GM19397 (cell line): Measurements from ENCODE around the gene PPP6C.
"Not testable (repeated sequence)": the region's sequence is repeated elsewhere in the genome, so short reads cannot be mapped to it uniquely, and the experiment has no call there.

Source experiments
- ATAC-seq: cut with Tn5 transposase; IDR thresholded peaks from one replicate; pipeline ENCODE4 v1.9.1; 2021; ENCODE audit warnings: mild to moderate bottlenecking, moderate library complexity; ENCODE audit not compliant: unreplicated experiment

The PPP6C gene

DNA sequence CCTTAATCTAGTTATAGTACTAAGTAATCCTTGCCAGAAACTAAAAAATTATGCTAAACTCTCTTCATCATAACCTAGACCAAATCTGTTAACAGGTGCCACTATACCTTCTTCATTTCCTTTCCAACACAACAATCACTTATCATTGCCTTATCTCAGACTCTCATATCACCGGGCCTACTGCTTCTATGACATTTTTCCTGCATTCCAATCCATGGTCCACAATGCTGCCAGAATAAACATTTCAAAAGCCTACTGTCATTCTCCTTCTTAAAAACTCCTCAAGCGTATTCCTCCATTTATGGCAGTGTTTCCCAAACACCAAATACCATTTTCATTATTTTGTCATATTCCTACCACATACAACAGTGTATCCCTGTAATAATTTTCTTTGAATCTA, 6.5 kb downstream of the PPP6C start:
- no peak for ATAC-seq

GRCh38 chr9:125181756-125182155, 7.8 kb downstream of the PPP6C start:
- not testable (repeated sequence) for ATAC-seq

DNA sequence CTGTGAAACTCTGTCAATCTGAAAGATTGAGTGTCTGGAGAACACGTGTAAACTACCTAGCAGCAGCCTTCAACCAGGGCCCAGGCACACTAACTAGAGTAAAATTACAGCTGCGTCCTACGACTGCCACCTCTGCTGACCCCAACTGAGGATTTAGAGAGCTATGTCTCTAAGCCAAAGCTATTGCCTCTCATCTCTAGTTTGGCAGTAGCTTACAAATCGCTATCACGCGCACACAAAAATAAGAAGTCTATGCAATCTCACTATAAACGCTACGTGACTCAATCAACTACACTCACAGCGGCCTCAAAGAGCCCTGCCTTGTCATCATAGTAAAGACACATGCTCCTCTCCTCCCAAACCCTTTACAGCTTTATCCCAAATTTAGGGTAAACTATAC, 8.7 kb downstream of the PPP6C start:
- ATAC-seq, result no peak

DNA sequence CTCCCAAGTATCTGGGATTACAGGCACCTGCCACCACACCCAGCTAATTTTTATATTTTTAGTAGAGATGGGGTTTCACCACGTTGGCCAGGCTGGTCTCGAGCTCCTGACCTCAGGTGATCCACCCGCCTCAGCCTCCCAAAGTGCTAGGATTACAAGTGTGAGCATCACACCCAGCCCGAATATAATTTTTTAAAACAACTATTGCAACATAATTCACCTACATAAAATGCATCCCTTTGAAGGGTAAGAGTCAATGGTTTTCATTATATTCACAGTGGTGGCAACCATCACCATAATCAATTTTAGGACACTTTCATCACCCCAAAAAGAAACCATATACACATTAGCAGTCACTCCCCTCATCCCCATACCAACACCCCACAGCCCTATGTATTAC, 9.8 kb downstream of the PPP6C start:
- ATAC-seq, result not testable (repeated sequence)

DNA sequence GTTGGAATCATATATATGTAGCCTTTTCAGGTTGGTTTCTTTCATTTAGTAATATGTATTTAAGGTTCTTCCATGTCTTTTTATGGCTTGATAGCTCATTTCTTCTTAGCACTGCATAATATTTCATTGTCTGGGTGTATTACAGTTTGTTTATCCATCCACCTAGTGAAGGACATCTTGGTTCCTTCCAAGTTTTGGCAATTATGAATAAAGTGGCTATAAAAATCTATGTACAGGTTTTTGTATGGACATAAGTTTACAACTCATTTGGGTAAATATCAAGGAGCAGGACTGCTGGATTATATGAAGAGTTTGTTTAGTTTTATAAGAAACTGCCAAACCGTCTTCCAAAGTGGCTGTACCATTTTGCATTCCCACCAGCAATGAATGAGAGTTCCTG, 11.7 kb downstream of the PPP6C start:
- ATAC-seq, result no peak

DNA sequence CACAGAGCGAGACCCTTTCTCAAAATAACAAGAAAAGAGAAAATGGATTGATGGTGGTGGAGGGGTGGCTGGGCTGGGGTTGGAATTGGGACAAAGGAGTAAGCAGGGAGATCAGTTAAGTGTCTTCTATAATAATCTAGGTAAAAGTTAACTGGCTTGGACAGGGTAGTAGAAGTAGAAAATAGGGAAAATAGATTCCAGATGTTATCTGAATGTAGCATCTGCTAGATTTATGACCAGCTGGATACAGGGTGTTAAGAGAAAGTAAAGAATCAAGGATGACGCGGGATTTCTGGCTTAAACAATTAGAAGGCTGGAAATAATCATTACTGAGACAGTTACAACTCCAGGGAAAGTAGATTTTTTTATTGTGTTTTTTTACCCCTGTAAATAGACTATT, 13.0 kb downstream of the PPP6C start:
- ATAC-seq, result no peak

DNA sequence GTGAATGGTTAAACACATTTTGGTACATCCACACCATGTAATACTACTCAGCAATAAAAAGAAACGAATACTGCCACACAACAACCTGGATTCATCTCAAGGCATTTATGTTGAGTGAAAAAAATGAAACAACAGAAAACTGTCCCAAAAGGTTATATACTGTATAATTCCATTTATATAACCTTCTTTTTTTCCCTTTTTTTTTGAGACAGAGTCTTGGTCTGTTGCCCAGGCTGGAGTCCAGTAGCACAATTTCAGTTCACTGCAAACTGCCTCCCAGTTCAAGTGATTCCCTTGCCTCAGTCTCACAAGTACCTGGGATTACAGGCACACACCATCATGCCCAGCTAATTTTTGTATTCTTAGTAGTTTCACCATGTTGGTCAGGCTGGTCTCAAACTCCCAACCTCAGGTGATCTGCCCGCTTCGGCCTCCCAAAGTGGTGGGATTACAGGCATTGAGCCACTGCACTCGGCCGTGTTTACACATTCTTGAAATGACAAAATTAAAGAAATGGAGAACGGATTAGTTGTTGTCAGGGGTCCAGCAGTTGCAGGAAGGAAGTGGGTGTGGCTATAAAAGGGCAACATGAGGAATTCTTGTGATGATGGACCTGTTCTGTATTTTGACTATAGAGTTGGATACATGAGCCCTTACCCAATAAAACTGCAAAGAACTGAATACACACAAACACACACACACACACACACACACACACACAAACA, 17.4 kb downstream of the PPP6C start:
- ATAC-seq, result no peak

- ATAC-seq, result no peak
These were observed 19.7 kb downstream of the PPP6C start for GRCh38 chr9:125169895-125170294.

GRCh38 chr9:125166762-125167161, 22.8 kb downstream of the PPP6C start:
- ATAC-seq, result no peak

GRCh38 chr9:125162891-125163290, 26.7 kb downstream of the PPP6C start:
- ATAC-seq, result not testable (repeated sequence)

- ATAC-seq, result no peak
These were observed 28.2 kb downstream of the PPP6C start for GRCh38 chr9:125161284-125161918.

- ATAC-seq, result no peak
These were observed 28.9 kb downstream of the PPP6C start for GRCh38 chr9:125160750-125161149.

GRCh38 chr9:125156551-125156950, 33.1 kb downstream of the PPP6C start:
- ATAC-seq, result no peak

GRCh38 chr9:125153712-125154367, 35.8 kb downstream of the PPP6C start:
- no peak for ATAC-seq

DNA sequence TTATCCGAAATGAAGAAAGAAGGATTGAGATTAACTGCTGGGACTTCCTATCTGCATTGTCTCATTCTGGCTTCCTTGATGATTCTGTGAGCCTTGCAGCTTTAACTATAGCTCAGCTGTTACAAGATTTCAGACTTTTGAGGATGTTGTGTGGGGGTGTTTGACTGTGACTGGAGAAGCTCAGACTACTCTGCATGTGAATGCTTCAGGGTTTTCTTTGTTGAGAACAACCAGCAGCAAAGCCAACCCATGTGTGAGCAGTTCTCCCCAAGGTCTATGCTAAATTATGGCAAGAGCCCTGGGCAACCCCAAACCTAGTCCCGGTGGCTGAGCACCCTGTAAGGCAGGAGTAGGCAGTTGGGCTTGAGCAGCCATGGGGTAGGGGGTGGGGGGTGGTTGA, 37.9 kb downstream of the PPP6C start:
- no peak for ATAC-seq

DNA sequence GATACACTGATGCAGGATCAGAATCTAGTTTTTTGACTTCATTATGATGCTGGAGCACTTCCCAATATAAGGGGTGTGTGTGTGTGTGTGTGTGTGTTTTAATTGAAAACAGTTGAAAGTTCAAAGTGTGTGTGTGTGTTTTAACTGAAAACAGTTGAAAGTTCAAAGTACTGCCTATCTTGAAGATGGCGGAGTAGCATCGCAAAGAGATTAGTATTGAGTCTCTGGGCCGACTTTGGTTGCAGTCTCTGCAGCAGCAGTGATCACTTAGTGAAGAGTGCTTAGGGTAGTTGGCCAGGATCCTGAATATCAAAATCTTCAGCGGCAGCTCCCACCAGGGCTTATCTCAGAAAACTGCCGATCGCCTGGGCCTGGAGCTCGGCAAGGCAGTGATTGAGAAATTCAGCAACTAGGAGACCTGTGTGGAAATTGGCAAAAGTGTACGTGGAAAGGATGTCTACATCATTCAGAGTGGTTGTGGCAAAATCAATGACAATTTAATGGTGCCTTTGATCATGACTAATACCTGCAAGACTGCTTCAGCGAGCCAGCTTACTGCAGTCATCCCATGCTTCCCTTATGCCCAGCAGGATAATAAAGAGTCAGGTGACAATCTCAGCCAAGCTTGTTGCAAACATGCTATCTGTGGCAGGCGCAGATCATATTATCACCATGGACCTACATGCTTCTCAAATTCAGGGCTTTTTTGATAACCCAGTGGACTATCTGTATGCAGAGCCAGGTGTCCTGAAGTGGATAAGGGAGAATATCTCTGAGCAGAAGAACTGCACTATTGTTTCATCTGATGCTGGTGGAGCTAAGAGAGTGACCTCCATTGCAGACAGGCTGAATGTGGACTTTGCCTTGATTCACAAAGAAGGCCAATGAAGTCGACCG, 39.0 kb downstream of the PPP6C start:
- ATAC-seq, result no peak

GRCh38 chr9:125147401-125147951, 42.1 kb downstream of the PPP6C start:
- no peak for ATAC-seq

- ATAC-seq, result no peak
These were observed 43.4 kb downstream of the PPP6C start for GRCh38 chr9:125146247-125146646.

DNA sequence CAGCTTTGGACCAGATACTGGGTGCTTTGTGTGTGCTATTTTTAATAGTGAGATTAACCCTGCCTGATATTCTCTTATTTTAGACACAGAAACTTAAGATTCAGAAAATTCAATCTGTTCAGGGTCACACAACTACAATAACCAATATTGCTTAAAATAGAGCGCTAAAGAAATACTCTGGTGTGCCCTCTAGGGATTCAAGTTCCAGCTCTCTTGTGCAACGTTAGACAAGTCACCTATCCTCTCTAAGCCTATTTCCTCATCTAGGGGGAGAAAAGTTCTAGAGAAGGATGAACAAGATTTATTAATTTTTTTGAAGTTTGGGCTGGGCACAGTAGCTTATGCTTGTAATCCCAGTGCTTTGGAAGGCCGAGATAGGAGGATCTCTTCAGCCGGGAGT, 44.2 kb downstream of the PPP6C start:
- ATAC-seq, result no peak

GRCh38 chr9:125143377-125144090, 46.1 kb downstream of the PPP6C start, which contains the start of gene SCAI:
Gene SCAI (minus strand): TSS chr9:125143528. CDS start chr9:125143437, 91 bp downstream.
- ATAC-seq, result peak; percentile 98
